GM21423 (cell line): ENCODE measurements around the gene CCND3.

Experiments used
- ATAC-seq: cut with Tn5 transposase; IDR thresholded peaks from one replicate; pipeline ENCODE4 v1.9.1; 2021; ENCODE audit warnings: mild to moderate bottlenecking, moderate library complexity; ENCODE audit not compliant: unreplicated experiment

The CCND3 gene

GRCh38 chr6:41927253-41927652 lies 14.4 kb downstream of the CCND3 start:
- no peak for ATAC-seq

GRCh38 chr6:41922154-41922553 lies 19.5 kb downstream of the CCND3 start:
- ATAC-seq = no peak

- ATAC-seq = no peak
Observed at GRCh38 chr6:41921712-41921998, 20.0 kb downstream of the CCND3 start.

GRCh38 chr6:41920921-41921711 lies 20.5 kb downstream of the CCND3 start, which contains the start of the genes BYSL and MED20:
TSS of gene BYSL (plus strand) at chr6:41921499. CDS start at chr6:41921563, 64 bp downstream.
TSS of gene MED20 (minus strand) at chr6:41921139. CDS start at chr6:41921018, 121 bp downstream.
- ATAC-seq = peak; percentile 87

- no peak for ATAC-seq
Observed at GRCh38 chr6:41917528-41917927, 24.1 kb downstream of the CCND3 start.

GRCh38 chr6:41914869-41915530 lies 26.6 kb downstream of the CCND3 start:
- ATAC-seq = no peak

GRCh38 chr6:41914343-41914742 lies 27.3 kb downstream of the CCND3 start:
- ATAC-seq = no peak

- no peak for ATAC-seq
Observed at GRCh38 chr6:41909727-41910126, 31.9 kb downstream of the CCND3 start.

- ATAC-seq = no peak
Observed at GRCh38 chr6:41901882-41902519, 39.6 kb downstream of the CCND3 start.

- no peak for ATAC-seq
Observed at GRCh38 chr6:41900861-41901260, 40.7 kb downstream of the CCND3 start.

- ATAC-seq = no peak
Observed at GRCh38 chr6:41896281-41896680, 45.3 kb downstream of the CCND3 start.

- ATAC-seq = peak; percentile 82
Observed at GRCh38 chr6:41895300-41896233, 46.0 kb downstream of the CCND3 start, which contains the start of gene USP49. TSS of gene USP49 (minus strand) at chr6:41895375. CDS start at chr6:41806983, 88,392 bp downstream.

- peak; percentile 25 for ATAC-seq
Observed at GRCh38 chr6:41894366-41895299, 47.0 kb downstream of the CCND3 start.

- no peak for ATAC-seq
Observed at GRCh38 chr6:41892921-41893564, 48.6 kb downstream of the CCND3 start.

- ATAC-seq = no peak
Observed at GRCh38 chr6:41887331-41887751, 54.3 kb downstream of the CCND3 start.

GRCh38 chr6:41885930-41886329 lies 55.7 kb downstream of the CCND3 start:
- ATAC-seq = no peak

GRCh38 chr6:41884957-41885356 lies 56.7 kb downstream of the CCND3 start:
- ATAC-seq = no peak
